CD4-positive, alpha-beta T cell treated with Interleukin-4 for 4 hours (primary cell): Measurements from ENCODE around the gene TMEM204.

Experiments used
- DNase-seq: peaks from one replicate; pipeline ENCODE4 v3.0.0-alpha.2; 2020

The TMEM204 gene

GRCh38 chr16:1539720-1540555 lies 6.5 kb downstream of the TMEM204 start:
- no peak for DNase-seq

GRCh38 chr16:1540556-1540855 lies 7.0 kb downstream of the TMEM204 start:
- DNase-seq, result no peak

GRCh38 chr16:1541293-1542165 lies 8.1 kb downstream of the TMEM204 start:
- DNase-seq, result no peak

GRCh38 chr16:1542166-1542500 lies 8.7 kb downstream of the TMEM204 start:
- DNase-seq, result no peak

- DNase-seq, result no peak
These were observed 9.1 kb downstream of the TMEM204 start for GRCh38 chr16:1542533-1542932.

GRCh38 chr16:1543085-1543896 lies 9.8 kb downstream of the TMEM204 start:
- peak; percentile 51 for DNase-seq

GRCh38 chr16:1545044-1546040 lies 11.9 kb downstream of the TMEM204 start:
- DNase-seq, result no peak

- DNase-seq, result no peak
These were observed 13.0 kb downstream of the TMEM204 start for GRCh38 chr16:1546430-1546829.

- no peak for DNase-seq
These were observed 14.8 kb downstream of the TMEM204 start for GRCh38 chr16:1548233-1548632.

- no peak for DNase-seq
These were observed 15.3 kb downstream of the TMEM204 start for GRCh38 chr16:1548727-1549126.

GRCh38 chr16:1550069-1550468 lies 16.6 kb downstream of the TMEM204 start:
- DNase-seq, result no peak

- DNase-seq, result no peak
These were observed 17.2 kb downstream of the TMEM204 start for GRCh38 chr16:1550696-1551095.

GRCh38 chr16:1551166-1551565 lies 17.7 kb downstream of the TMEM204 start:
- no peak for DNase-seq

- DNase-seq, result no peak
These were observed 18.7 kb downstream of the TMEM204 start for GRCh38 chr16:1552129-1552528.

- DNase-seq, result no peak
These were observed 20.7 kb downstream of the TMEM204 start for GRCh38 chr16:1553946-1554825.

- no peak for DNase-seq
These were observed 21.5 kb downstream of the TMEM204 start for GRCh38 chr16:1554826-1555445.

GRCh38 chr16:1556254-1556653 lies 22.8 kb downstream of the TMEM204 start:
- DNase-seq, result no peak

- DNase-seq, result no peak
These were observed 23.6 kb downstream of the TMEM204 start for GRCh38 chr16:1557074-1557473.

GRCh38 chr16:1557576-1557975 lies 24.1 kb downstream of the TMEM204 start:
- no peak for DNase-seq

- peak; percentile 38 for DNase-seq
These were observed 26.0 kb downstream of the TMEM204 start for GRCh38 chr16:1559446-1559975.
